NCI-H1436 (cell line): ENCODE results near the gene KCNAB1.
"Not testable (repeated sequence)": the region's sequence is repeated elsewhere in the genome, so short reads cannot be mapped to it uniquely, and the experiment has no call there.

Experiments used
- DNase-seq: peaks from one replicate; lab custom pipeline; 2025; lab: John Stamatoyannopoulos, UW

The KCNAB1 gene

GRCh38 chr3:156120528-156121251 lies at the start of gene KCNAB1:
TSS of gene KCNAB1 (plus strand) at chr3:156120578.
- DNase-seq, result no peak

GRCh38 chr3:156071031-156071430 lies 49.3 kb upstream of the KCNAB1 start:
- no peak for DNase-seq

DNA sequence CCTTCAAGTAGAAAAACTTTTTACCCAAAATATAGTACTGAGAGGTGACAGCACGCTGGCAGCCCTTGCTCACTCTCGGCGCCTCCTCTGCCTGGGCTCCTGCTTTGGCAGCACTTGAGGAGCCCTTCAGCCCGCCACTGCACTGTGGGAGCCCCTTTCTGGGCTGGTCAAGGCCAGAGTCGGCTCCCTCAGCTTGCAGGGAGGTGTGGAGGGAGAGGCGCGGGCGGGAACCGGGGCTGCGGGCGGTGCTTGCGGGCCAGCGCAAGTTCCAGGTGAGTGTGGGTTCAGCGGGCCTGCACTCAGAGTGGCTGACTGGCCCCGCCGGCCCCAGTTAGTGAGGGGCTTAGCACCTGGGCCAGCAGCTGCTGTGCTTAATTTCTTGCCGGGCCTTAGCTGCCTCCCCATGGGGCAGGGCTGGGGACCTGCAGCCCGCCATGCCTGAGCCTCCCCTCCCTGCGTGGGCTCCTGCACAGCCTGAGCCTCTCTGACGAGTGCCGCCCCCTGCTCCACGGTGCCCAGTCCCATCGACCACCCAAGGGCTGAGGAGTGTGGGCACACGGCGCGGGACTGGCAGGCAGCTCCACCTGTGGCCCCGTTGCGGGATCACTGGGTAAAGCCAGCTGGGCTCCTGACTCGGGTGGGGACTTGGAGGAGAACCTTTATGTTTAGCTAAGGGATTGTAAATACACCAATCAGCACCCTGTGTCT lies 47.3 kb upstream of the KCNAB1 start:
- not testable (repeated sequence) for DNase-seq

DNA sequence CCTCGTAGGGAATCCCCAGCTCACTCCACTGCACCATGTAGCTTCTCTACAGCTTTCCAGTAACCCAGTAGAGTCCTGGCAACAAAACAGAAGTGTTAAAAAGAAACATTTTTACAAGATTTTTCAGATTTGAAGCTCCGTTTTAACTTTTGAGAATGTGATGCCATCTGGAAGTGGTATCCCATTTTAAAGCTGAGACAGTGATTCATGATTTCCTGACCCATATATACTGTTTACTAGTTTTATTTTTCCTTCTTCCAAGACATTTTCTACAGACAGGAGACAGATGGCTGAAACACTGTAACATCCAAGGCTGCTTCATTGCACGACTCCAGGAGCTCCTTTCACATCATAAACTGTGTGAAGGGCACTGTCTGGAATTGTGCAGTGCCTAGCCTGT lies 30.3 kb upstream of the KCNAB1 start:
- no peak for DNase-seq

DNA sequence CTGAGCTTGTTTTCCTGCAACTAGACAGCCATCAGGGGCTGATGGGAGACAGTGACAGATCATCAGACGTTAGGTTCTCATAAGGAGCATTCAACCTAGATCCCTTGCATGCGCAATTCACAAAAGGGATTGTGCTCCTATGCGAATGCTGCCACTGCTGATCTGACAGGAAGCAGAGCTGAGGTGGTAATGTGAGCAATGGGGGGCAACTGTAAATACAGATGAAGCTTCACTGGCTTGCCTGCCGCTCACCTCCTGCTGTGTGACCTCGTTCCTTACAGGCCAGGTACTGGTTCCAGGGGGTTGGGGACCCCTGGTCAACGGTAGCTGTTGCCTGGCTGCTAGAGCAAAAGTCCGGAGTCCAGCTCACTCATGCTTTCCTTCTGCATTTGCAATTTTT lies 26.4 kb upstream of the KCNAB1 start:
- no peak for DNase-seq

DNA sequence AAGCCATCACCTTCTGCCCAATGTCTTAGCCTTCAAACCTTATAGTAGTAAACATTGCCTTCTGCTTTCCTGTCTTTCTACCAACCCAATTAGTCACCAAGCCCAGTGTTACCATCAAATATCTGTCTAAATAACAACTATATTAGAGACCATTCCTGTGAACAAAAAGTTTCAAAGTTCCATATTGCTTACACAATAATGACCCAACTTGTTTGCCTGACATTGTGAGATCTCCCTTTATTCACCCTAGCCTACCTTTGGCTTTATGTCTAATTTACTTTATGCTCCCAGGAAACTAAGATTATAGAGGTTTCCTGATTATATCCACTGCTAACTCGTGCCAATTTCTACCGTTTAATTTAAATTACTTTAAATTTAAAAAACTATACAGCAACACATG lies 26.0 kb upstream of the KCNAB1 start:
- no peak for DNase-seq

GRCh38 chr3:156095652-156096051 lies 24.7 kb upstream of the KCNAB1 start:
- not testable (repeated sequence) for DNase-seq

DNA sequence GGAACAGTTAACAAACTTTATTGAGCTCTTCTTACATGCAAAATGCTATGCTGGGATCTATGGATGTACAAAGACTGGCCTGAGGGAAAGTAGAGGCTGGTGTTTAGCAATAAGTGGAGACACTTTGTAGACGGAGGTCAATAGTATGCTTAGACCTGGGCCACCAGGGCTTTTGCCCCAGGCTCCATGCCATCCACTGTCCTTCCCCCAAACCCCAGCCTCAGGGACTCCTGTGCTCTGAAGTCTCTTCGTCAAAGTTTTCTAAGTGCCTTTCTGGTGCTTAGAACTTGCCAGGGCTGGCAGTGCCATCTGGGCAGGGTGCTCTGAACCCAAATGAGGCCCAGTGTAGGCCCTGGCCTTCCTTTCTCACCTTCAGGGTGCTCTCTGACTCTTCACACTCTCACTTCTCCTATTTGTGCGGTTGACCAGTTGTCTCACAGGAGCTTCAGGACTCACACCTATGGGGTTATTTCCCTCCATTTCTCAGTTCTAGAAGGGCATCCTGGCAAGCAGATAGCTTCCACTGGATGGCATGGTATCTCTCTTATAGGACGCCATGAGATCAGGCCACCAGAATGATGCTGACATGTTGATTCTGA lies 21.8 kb upstream of the KCNAB1 start:
- no peak for DNase-seq

GRCh38 chr3:156099348-156099747 lies 21.0 kb upstream of the KCNAB1 start:
- not testable (repeated sequence) for DNase-seq

DNA sequence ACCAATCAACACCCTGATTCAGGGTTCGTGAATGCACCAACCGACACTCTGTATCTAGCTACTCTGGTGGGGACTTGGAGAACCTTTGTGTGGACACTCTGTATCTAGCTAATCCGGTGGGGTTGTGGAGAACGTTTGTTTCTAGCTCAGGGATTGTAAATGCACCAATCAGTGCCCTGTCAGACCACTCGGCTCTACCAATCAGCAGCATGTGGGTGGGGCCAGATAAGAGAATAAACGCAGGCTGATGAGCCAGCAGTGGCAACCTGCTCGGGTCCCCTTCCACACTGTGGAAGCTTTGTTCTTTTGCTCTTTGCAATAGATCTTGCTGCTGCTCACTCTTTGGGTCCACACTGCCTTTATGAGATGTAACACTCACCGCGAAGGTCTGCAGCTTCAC lies 20.4 kb upstream of the KCNAB1 start:
- DNase-seq, result not testable (repeated sequence)

DNA sequence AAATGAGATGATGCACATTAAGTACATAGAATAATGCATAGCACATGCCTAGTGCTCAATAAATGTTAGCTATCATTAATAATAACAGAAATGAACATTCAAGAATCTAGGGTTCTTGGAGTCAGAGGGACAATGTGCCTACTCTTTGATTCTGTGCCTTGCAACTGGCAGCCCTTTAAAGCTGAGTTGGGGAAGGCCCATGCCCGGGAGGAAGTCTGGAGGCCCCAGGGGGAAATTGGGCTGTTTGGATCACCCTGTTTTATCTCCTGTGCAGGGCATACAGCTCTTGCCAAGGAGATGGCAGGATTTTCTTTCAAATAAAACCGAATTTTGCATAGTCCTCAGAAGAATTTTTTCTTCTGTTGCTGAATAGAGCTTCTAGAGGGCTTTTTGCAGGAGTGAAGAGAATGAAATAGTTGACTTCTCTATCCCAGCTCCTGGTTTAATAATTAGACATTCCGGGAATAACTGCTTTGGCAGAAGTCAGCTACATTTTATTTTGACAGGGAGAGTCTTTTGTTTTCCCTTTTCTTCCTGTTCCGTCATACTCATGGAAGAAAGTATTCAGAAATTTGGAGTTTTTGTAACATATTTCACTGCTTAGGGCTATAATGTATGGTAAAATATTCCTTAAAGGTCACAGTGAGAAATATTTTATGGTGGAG lies 18.0 kb upstream of the KCNAB1 start:
- no peak for DNase-seq

GRCh38 chr3:156106721-156107373 lies 13.5 kb upstream of the KCNAB1 start:
- no peak for DNase-seq

- DNase-seq, result no peak
Measured at GRCh38 chr3:156107504-156107903, 12.9 kb upstream of the KCNAB1 start.

DNA sequence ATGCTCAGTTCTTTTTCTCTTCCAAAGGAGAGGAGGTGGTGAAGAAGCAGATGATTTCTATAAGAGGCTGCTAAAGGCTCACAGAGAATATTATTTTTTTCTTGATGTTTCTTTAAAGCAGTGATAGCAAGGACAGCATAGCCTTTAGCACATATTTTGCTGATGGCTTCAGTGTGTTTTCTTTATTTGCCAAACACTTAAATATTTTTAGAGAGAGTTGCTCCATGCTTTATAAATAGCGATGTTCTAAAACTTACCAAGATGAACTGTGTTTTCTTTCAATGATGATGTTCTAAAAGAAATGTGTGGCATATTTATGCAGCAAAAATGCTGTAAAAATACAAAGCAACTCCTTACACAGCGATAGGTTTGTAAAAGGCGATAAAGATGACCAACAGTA lies 11.8 kb upstream of the KCNAB1 start:
- DNase-seq, result no peak

DNA sequence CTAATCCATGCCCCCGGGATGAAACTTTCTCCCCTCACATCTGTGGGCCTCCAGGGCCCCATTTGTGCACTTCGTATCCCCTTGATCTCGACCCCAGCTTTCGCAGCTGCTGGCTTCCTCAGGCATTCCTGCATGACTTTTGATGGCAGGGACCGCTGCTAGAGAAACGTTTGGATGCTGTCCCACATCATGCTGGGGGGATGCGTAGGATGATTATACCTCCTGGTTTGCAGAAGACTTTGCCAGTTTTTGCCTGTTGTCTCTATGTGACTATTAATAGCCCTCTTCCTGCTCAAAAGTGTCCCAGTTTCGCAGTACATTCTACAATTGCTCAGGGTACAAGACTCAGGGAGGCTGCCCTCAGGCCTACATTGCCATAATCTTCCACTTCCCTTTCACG lies 10.4 kb upstream of the KCNAB1 start:
- DNase-seq, result no peak

GRCh38 chr3:156126467-156126866 lies 6.1 kb downstream of the KCNAB1 start:
- DNase-seq, result no peak

DNA sequence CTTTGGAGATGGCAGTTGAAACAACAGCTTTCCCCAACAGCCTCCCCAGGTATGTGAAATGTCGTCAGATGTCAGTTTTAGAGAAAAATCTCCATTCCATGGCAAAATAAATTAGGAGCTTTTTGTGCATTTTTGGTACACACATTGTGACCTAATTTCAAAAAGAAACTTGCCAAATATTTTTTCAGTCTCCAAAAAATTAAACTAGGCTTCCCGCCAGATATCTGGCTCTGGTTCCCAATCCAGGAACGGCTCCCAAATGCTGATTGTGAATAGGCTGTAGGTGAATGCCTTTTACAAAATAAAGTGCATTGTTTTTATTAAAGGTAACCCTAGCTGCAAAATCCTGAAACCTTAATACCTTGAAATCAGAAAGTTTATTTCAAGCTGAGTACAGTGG lies 10.9 kb downstream of the KCNAB1 start:
- no peak for DNase-seq

DNA sequence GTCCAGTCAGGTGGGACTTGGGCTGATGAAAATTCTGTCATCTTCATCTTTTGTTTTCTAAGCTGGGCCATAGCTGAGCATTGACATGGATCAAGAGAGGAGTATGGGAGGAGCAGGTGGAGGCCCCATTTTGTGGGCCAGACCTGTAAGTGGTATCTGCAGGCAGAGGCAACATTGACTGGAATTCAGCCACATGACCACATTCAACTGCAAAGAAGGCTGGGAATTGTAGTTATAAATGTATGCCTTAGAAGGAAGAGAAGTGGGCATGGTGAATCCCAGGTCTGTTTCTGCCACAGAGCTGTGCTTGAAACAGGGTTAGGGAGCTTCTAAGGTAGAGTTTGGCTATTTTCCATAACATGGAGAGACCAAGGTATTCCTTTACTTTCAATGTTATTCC lies 11.4 kb downstream of the KCNAB1 start:
- no peak for DNase-seq

GRCh38 chr3:156132313-156132712 lies 11.9 kb downstream of the KCNAB1 start:
- DNase-seq, result no peak

GRCh38 chr3:156133076-156133475 lies 12.7 kb downstream of the KCNAB1 start:
- no peak for DNase-seq

- peak; percentile 2 for DNase-seq
Measured at GRCh38 chr3:156135921-156136638, 15.7 kb downstream of the KCNAB1 start.

- not testable (repeated sequence) for DNase-seq
Measured at GRCh38 chr3:156137397-156137796, 17.0 kb downstream of the KCNAB1 start.
